HG03571 (cell line): ENCODE data around the gene WNT9B.

Experiments
- ATAC-seq: cut with Tn5 transposase; IDR thresholded peaks from one replicate; pipeline ENCODE4 v1.9.1; 2021; ENCODE audit not compliant: unreplicated experiment

Gene WNT9B

DNA sequence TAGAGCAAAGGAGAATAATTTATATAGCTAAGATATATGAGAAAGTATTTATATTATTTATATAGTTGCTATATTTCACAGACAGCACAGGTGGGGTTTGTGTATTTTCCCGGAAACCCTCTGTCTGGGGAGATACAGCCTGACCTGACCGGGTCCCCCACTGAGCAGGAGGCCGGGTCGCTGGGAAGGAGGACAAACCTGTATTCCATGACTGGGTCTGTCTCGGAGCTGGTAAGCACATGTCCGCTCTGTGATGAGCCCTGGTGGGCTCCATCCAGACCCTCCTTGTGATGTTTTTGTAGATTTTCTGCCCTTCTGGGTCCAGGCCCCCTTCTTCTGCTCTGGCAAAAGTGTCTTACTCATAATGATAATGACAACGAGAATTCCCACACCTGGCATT lies 27.7 kb downstream of the WNT9B start:
- ATAC-seq = no peak

DNA sequence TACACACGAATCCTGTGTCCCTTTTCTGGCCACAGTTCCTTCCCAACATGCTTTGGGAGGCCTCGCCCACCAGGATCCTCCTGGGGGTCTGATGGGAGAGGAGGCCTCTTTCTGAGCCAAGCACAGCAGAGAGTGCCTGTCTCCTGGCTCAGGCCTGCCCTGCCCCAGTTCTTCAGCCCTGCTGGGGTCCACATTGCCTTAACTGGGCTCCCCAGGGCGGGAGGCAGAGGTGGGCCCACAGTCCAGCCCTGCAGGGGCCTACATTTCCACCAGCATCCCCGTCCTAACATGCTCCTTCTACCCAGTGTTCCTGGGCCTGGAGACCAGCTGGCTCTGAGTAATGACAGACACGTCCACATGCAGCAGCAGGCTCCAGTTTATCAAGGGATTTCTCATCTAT lies 29.6 kb downstream of the WNT9B start:
- no peak for ATAC-seq

DNA sequence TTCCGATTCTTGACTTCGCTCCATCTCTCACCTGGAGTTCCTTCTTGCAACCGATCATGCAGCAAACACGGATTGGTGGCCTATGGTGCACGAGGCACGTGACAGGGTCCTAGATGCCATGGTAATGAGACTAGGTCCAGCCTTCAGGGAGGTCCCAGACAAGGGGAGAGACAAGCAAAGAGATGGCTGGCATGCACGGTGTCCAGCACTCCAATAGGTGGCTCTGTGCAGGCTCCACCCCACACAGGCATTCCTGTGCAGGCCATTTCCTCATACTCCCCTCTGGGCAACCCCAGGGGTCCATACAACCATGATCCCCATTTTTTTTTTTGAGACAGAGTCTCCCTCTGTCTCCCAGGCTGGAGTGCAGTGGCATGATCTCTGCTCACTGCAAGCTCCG lies 31.3 kb downstream of the WNT9B start:
- no peak for ATAC-seq

DNA sequence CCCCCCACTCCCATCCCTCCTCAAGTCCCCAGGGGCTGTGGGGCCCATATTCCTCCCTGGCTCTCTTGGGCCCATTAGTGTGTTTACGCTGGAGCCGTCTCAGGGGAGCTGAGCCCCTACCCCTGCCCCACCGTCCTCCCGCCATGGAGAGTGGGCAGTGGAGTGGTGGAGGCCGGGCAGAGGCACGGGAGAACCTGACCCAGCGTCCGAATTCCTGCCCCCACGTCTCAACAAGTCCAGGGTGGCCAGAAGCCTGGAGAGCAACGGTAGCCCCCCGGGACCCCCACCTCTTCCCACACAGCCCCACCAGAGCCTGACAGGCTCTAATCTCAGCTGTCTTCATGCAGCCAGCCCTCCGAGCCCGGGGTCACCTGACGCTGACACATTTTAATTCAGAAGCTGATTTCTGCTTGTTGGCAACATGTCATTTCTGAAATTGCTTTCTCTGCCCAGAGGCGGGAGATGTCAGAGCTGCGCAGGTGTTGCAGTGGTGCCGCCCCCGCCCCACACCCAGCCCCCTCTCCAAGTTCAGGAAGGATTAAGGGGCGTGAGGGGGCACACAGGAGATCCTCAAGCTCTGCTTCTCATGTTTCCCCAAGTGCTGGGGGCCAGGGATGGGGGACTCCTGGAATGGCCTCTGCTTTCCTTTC lies 32.6 kb downstream of the WNT9B start:
- ATAC-seq = no peak

DNA sequence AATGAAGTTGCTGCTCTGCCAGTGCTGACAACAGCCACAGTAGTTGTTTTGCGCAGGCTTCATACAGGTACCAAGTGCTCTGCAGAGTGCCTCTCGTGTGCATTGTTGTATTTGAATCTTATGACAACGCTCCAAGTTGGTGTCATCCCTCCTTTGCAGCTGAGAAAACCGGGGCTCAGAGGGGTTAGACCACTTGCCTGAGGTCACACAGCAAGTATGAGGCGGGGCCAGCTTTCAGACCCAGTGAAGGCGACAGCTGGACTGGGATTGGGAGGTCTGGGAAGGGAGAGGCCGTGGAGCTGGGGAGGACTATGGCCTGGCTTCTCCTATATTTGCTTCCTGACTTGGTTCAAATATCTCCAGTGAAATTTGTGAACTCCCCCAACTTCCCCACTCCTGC lies 33.2 kb downstream of the WNT9B start:
- no peak for ATAC-seq

DNA sequence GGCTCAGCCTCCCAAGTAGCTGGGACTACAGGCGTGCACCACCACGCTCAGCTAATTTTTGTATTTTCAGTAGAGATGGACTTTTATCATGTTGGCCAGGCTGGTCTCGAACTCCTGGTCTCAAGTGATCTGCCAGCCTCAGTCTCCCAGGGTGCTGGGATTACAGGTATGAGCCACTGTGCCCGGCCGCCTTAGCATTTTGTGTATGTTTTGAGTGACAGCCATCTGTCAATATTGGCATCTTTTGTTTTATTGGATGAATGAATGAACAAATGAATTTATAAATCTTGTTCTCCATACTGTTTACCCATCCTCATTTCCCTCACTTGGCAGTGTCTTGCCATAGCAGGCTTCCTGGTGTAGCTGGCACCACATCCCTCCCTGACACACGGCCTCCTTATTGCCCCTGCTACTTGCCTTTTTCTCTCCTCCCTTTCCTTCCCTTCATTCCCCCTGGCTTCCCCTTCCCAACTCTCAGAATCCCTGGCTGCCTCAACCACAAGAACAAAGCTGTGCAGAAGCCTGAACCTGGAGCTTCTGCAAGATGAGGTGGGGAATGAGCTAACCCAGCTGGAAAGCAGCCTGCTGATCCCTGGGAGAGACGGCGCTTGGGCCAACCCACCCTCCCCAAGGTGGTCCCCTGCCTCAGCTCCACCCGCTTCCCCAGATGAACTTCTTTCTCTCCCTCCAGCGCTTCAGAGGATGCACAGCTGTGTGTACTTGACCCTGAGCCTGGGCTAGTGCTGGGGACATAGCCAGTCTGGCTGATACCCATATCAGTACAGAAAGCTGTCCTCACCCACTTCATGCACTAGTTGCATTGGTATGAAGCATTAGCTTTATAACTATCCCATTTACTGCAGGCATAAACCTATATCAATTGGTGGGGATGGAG lies 34.3 kb downstream of the WNT9B start:
- no peak for ATAC-seq

DNA sequence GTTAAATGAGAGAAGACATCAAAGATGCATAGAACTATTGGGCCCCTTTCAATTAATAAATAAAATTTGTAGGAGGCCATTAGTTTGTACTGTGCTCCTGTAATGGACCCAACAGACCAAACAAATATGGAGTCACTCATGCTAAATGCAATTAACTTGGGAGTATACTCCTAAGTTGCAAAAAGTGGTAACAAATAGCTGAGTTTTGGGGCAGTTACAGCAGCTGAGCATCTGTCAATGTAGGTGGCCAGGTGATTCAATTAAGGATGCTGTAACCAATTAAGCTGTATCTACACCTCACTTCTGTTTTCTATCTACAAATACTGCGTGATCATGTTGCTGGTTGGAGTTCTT lies 34.9 kb downstream of the WNT9B start:
- ATAC-seq = no peak

DNA sequence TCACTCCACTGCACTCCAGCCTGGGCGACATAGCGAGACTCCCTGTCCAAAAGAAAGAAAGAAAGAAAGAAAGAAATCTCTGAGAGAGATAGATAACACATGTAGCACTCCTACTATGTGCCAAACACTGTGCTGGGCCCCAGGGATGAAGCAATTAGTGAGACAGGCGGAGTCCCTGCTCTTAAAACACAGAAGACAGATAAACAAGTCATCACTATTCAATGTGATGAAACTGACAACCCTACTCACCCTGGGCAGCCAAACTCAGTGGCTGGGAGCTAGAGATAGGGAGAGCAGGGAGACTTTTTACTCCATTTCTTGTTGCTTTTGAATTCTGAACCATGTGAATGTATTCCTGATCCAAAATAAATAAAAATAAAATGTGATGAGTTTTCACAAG lies 36.3 kb downstream of the WNT9B start:
- ATAC-seq = no peak

DNA sequence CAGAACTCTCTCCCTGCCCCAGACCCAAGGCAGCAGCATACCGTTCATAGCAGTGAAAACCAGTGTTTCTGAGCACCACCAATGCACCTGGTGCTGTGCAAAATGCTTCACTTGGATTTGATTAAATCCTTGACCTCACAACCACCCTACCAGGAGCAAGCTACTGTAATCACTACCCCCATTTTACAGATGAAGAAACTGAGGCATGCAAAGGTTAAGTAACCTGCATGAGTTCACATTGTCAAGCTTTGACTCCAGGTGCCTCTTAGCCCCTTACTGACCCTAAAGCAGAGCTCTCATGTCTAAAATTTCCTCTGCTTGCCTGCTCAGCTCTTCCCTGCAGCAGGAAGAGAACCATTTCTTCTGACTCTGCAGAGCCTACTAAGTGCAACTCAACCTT lies 37.3 kb downstream of the WNT9B start:
- no peak for ATAC-seq

DNA sequence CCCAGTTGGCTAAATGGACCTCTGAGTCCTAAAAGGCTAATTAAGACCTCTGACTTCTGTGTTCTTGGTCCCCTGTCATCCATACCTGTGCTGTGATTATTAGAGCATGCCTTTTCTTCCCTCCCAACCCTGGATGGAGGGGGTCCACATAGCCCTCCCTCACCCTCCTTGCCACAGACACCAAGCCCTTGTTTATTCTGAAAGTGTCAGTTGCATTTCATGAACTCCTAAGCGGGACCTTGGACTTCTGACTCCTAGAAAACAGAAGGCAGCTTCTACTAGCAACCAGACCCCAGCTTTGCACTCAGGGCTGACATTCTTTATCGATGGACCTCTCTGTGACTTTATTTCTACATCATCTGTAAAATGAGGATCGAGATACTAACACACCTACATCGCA lies 38.1 kb downstream of the WNT9B start:
- ATAC-seq = no peak

DNA sequence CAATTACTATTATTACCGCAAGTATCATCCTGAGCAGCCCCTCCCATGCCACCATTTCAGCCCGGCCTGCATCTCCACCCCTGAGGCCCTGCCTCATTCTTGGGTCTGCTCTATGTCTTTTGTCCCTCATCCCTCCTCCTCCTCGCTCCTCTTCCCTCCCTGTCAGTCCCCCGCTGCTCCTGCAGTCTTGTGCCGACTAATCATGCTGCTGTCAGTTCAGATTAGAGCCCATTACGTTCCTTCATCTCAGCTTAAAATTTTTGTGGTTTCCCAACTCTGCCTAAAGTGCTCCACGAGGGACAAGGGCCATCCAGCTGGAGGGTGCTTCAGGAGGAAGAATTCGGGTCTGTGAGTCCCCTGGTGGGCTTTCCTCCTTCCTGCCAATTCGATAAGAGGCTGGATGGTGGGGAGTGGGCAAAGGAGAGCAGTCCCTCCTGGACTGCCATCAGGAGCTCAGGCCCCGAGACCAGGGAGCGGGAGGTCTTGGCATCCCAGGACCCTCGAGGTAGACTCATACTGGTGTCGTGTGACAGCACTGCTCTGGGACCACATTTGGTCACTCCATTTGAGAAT lies 38.7 kb downstream of the WNT9B start:
- ATAC-seq = no peak

DNA sequence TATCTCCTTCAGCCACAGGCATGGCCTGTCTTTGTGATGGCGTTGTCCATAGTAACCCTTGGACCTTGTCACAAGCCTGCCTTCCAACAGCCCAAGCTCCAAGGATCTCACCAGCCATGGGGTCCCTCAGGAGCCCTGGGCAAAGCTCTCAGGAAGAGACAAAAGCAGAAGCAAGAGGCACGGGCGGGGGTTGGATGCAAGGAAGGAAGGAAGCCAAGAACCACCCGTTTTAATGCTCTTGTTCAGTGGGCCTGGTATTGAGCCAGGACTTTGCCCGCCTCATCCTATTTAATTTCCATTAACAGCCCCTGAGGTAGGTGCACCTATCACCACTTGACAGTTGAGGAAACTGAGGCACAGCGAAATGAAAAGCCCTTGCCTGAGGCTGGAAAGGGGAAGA lies 39.3 kb downstream of the WNT9B start:
- ATAC-seq = no peak

DNA sequence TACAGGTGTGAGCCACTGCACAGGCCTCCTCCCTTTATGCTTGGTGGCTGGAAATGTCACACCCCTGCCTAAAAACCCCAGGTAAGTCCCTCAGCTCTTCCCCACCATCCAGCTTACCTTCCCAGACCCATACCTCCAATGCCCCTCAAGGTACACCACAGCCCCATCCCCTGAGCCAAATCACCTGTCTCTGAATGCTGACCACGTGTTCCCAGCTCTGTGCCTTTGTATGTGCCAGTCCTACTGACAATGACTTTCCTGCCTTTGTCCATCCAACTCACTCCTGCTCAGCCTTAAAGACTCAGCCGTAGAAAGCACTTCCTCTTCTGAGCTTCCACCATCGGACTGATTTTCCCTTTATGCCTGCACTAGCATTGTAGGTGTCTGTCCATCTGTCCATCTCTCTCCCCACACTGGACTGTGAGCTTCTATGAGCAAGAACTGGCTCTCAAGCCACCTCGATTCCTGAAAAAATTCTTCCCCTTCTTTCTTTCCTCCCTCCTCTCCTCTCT lies 40.9 kb downstream of the WNT9B start:
- no peak for ATAC-seq

DNA sequence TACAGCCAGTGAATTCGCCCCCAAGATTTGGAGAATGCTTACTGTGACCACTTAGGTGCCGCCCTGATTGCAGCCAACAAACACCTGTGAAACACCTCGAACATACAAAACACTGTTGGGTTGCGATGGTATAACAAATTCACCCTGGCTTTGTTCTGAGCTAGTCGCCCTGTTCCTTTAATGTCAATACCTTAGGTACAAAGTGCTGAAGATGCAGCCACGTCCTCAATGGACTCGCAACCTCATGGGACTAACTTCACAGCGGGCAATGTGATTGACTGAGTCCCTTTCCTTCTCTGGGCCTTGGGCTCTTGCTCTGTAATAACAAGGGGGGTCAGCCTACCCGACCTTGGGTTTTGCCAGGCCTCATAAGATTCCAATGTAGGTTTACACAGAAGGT lies 42.6 kb downstream of the WNT9B start:
- ATAC-seq = no peak

DNA sequence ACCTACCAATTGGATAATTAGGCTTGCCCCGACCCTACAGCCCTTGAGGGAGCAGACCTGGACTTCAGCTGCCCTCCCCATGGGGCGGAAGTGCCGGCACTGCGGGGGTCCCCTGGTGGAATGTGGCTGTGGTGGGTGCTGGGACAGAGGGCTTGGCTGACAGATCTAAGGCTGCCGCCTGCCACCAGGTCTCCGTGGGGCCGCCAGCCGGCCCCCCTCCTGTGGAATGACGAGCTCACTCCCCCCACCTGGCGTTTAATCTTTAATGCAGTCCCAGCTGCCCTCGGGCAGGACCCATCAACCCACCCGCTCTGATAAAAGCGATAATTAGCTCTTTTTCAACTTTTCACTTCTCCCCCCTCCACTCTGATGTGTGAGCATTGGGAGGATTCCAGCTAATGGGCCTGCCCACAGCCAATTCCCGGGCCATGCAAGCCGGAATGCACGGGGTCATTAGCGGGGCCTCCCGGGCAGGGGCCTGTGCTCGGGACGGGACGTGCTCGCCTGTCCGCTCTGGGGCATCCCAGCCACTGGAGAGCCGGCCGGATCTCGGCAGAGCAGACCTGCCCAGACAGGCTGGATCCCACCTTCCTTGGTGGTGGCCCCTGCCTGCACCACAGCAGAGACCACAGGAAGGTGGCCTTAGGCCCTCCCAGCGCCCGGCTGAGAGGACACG lies 43.2 kb downstream of the WNT9B start:
- no peak for ATAC-seq

DNA sequence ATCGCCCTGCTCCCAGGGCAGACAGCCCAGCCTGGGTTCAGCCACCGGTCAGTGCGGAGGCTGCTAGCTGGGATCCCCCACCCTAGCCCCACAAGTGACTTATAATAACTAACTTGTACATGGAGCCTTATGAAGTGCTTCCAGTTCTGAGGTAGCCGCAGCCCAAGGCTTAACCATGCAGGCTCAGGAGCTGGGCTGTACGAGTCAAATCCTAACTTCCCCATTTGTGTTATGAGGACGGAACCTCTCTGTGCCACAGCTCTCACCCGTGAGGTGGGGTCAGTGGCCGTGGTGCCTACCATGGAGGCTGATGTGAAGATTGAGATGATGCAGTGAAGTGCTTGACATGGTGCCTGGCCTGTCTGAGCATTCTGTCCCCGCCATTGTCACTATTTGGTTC lies 43.8 kb downstream of the WNT9B start:
- ATAC-seq = no peak

DNA sequence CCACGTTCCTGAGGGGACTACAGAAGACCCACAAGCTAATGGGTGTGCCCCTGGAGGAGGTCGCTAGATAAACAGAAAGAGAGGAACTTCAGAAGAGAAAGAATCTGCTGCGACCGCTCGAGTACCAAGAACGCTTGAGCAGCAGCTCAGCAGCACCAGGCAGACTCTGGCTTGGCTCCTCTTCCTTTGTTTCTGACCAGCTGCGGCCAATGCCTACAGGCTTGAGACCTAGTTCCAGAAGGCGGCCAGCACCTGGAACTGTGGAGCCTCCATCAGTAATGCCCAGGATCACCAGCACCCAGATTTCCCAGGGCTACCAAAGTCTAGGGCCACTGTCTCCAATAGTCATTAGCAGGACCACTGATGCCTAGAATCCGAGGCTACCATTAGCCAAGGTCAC lies 45.6 kb downstream of the WNT9B start:
- ATAC-seq = no peak

DNA sequence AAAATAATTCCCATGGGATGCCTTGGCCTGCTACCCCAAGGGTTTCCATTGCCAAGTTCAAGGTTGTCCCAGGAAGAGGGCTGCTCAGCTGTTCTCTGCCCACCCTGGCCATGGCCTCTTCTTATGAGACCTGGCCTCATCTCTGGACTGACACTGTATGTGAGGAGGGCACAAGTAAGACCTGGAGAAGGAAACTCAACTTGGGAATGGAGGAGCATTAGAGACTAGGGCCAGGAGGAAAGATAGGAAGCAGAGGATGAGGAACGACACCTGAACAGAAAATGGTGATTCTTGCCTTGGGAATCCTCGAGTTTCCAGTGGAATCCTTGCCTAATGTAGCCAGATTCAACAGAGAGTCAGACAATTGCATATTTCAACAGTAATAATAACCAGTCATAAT lies 47.0 kb downstream of the WNT9B start:
- ATAC-seq = no peak

DNA sequence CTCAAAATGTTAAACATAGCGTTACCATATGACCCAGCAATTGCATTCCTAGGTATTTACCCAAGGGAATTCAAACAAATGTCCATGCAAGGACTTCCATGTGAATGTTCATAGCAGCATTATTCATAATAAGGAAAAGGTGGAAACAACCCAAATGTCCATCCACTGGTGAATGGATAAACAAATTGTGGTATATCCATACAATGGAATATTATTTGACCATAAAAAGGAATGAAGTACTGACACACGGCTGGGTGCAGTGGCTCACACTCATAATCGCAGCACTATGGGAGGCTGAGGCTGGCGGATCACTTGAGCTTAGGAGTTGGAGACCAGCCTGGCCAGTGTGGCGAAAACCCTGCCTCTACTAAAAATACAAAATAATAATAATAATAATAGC lies 47.5 kb downstream of the WNT9B start:
- ATAC-seq = no peak

DNA sequence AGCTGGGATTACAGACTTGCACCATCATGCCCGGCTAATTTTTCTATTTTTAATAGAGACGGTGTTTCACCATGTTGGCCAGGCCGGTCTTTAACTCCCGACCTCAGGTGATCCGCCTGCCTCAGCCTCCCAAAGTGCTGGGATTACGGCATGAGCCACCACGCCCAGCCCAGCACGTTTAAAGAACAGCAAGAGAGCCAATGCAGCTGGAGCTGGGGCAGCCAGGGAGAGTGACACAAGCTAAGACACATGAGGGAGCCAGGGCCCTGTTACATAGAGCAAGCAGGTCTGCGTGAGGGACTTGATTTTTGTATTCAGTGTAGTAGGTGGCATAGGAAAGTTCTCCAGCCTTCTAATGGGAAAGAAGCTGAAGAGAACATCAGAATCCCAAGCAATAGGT lies 49.9 kb downstream of the WNT9B start:
- ATAC-seq = no peak

DNA sequence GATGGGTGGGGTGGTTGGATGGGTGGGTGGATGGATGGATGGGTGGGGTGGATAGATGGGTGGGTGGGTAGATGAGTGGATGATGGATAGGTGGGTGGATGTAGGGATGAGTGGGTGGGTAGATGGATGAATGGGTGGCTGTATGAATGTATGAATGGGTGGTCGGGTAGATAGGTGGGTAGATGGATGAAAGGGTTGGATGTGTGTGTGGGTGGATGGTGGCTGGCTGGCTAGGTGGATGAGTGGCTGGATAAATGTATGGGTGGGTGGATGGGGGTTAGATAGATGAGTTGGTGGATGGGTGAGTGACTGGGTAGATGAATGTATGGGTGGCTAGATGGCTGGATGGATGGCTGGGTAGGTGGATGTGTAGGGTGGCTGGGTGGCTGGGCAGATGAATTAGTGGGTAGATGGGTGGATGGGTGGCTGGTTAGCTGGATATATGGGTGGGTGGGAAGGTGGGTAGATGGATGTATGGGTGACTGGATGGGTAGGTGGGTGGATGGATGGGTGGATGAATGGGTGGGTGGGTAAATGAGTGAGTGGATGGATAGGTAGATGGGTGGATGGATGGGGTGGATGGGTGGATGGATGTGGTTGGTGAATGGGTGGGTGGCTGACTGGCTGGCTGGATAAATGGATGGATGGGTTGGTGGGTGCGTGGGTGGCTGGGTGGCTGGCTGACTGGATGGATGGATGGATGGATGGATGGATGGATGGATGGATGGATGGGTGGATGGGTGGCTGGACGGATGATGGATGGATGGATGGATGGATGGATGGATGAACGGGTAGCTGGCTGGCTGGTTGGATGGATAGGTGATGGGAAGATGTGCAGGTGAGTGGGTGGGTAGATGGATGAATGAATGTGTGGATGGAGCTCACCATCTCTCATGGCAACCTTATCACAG lies 52.6 kb downstream of the WNT9B start:
- no peak for ATAC-seq
